Middle frontal gyrus (tissue), 1 donor: Measurements from ENCODE around the gene CLTRN.
"Not testable (repeated sequence)": the region's sequence is repeated elsewhere in the genome, so short reads cannot be mapped to it uniquely, and the experiment has no call there.

Experiments used
- DNase-seq: peaks from one replicate; pipeline ENCODE4 v3.0.0-alpha.2; 2015; ENCODE audit warnings: low spot score; ENCODE audit errors: extremely low spot score

CLTRN gene

GRCh38 chrX:15664487-15665444, at the start of gene CLTRN:
TSS of gene CLTRN (minus strand) at chrX:15664805. CDS start at chrX:15664775, 30 bp downstream.
- DNase-seq = no peak

GRCh38 chrX:15704273-15704672, 39.7 kb upstream of the CLTRN start:
- DNase-seq = not testable (repeated sequence)

GRCh38 chrX:15703809-15704208, 39.2 kb upstream of the CLTRN start:
- DNase-seq = not testable (repeated sequence)

GRCh38 chrX:15702488-15703371, 38.1 kb upstream of the CLTRN start:
- DNase-seq = no peak

- DNase-seq = no peak
Observed at GRCh38 chrX:15696516-15696915, 31.9 kb upstream of the CLTRN start.

GRCh38 chrX:15694941-15695451, 30.4 kb upstream of the CLTRN start:
- DNase-seq = no peak

GRCh38 chrX:15686818-15687685, 22.4 kb upstream of the CLTRN start:
- DNase-seq = peak; percentile 9

GRCh38 chrX:15683193-15683592, 18.6 kb upstream of the CLTRN start:
- DNase-seq = no peak

GRCh38 chrX:15681433-15681832, 16.8 kb upstream of the CLTRN start:
- DNase-seq = no peak

GRCh38 chrX:15680401-15680800, 15.8 kb upstream of the CLTRN start:
- DNase-seq = no peak

GRCh38 chrX:15679246-15679645, 14.6 kb upstream of the CLTRN start:
- DNase-seq = peak; percentile 3

- DNase-seq = no peak
Observed at GRCh38 chrX:15678339-15678738, 13.7 kb upstream of the CLTRN start.

GRCh38 chrX:15676886-15677285, 12.3 kb upstream of the CLTRN start:
- DNase-seq = no peak

GRCh38 chrX:15675490-15675921, 10.9 kb upstream of the CLTRN start:
- DNase-seq = peak; percentile 41

GRCh38 chrX:15674841-15675489, 10.4 kb upstream of the CLTRN start:
- peak; percentile 64 for DNase-seq

- no peak for DNase-seq
Observed at GRCh38 chrX:15674514-15674840, 9.9 kb upstream of the CLTRN start.

GRCh38 chrX:15673970-15674369, 9.4 kb upstream of the CLTRN start:
- no peak for DNase-seq

GRCh38 chrX:15672881-15673280, 8.3 kb upstream of the CLTRN start:
- no peak for DNase-seq

- no peak for DNase-seq
Observed at GRCh38 chrX:15663439-15663838, 1.2 kb downstream of the CLTRN start.

GRCh38 chrX:15654804-15655203, 9.8 kb downstream of the CLTRN start:
- DNase-seq = not testable (repeated sequence)
